GM23338 (cell line): ENCODE results near the gene LIMA1. TPM values are rescaled to one million over a fixed set of nuclear protein-coding genes. Genes with fewer than 3 reads are reported as not detected.

Experiments
- ATAC-seq: fragments of 200-7000 bp; cut with Tn5 transposase; 3 replicates; pipeline ENCODE4 v1.9.1; 2020
- DNase-seq: peaks from one replicate; pipeline ENCODE4 v3.0.0-alpha.2; 2015; ENCODE audit warnings: low spot score
- H2AFZ ChIP-seq: fragments of 200-600 bp; sonication (generic); 2 replicates; pipeline ENCODE4 v1.8.0; 2016; ENCODE audit warnings: antibody characterized with exemption, mild to moderate bottlenecking, moderate library complexity
- H3F3A ChIP-seq: fragments of 200-600 bp; sonication (generic); replicated peaks from 2 replicates; pipeline ENCODE4 v1.8.0; 2017; ENCODE audit warnings: antibody characterized with exemption, mixed run types, low read depth
- H3K27ac ChIP-seq: fragments of 200-600 bp; sonication (generic); 2 replicates; pipeline ENCODE4 v1.6.1; 2016; ENCODE audit warnings: low read depth
- H3K27me3 ChIP-seq: fragments of 200-600 bp; sonication (generic); 2 replicates; pipeline ENCODE4 v1.8.0; 2016; ENCODE audit warnings: mild to moderate bottlenecking, mixed run types, moderate library complexity; ENCODE audit not compliant: insufficient read depth
- H3K36me3 ChIP-seq: fragments of 200-600 bp; sonication (generic); 2 replicates; pipeline ENCODE4 v1.8.0; 2016; ENCODE audit warnings: mild to moderate bottlenecking; ENCODE audit not compliant: insufficient read depth
- H3K4me1 ChIP-seq: fragments of 200-600 bp; sonication (generic); 2 replicates; pipeline ENCODE4 v1.8.0; 2016; ENCODE audit warnings: mild to moderate bottlenecking, moderate library complexity; ENCODE audit not compliant: insufficient read depth
- H3K4me2 ChIP-seq: fragments of 200-600 bp; sonication (generic); 2 replicates; pipeline ENCODE4 v1.7.1; 2017; ENCODE audit warnings: mixed run types
- H3K4me3 ChIP-seq: fragments of 200-600 bp; sonication (generic); 2 replicates; pipeline ENCODE4 v1.6.1; 2016; ENCODE audit warnings: mixed run types
- H3K79me2 ChIP-seq: fragments of 200-600 bp; sonication (generic); replicated peaks from 2 replicates; pipeline ENCODE4 v1.8.0; 2017; ENCODE audit warnings: mild to moderate bottlenecking; ENCODE audit not compliant: insufficient read depth
- H3K9me2 ChIP-seq: fragments of 200-600 bp; sonication (generic); 2 replicates; pipeline ENCODE4 v1.8.0; 2017; ENCODE audit not compliant: insufficient read depth
- H4K20me1 ChIP-seq: fragments of 200-600 bp; sonication (generic); replicated peaks from 2 replicates; pipeline ENCODE4 v1.8.0; 2017; ENCODE audit warnings: mild to moderate bottlenecking; ENCODE audit not compliant: insufficient read depth
- H3K27ac Mint-ChIP-seq: 2 replicates; pipeline ENCODE4 v1.8.0; 2020; ENCODE audit warnings: inconsistent platforms, mild to moderate bottlenecking, moderate library complexity, mixed read lengths
- H3K27me3 Mint-ChIP-seq: 3 replicates; pipeline ENCODE4 v1.8.0; 2022; ENCODE audit warnings: low read depth, mild to moderate bottlenecking, moderate library complexity, mixed read lengths, inconsistent platforms; ENCODE audit not compliant: insufficient read depth, poor library complexity
- H3K36me3 Mint-ChIP-seq: 3 replicates; pipeline ENCODE4 v1.8.0; 2021; ENCODE audit warnings: low read depth, mild to moderate bottlenecking, inconsistent platforms, moderate library complexity, mixed read lengths
- H3K4me1 Mint-ChIP-seq: 3 replicates; pipeline ENCODE4 v1.8.0; 2020; ENCODE audit warnings: mild to moderate bottlenecking, inconsistent platforms, mixed read lengths
- H3K4me3 Mint-ChIP-seq: 3 replicates; pipeline ENCODE4 v1.8.0; 2021; ENCODE audit warnings: moderate library complexity, mild to moderate bottlenecking, inconsistent platforms, mixed read lengths
- H3K9me3 Mint-ChIP-seq: 3 replicates; pipeline ENCODE4 v1.8.0; 2020; ENCODE audit warnings: moderate library complexity, mild to moderate bottlenecking, inconsistent platforms, mixed read lengths
- CREB1 ChIP-seq: fragments of 250-450 bp; sonication (Bioruptor Pico); IDR thresholded peaks from 2 replicates; pipeline ENCODE4 v1.5.0; 2020; ENCODE audit warnings: low read depth, mild to moderate bottlenecking, moderate library complexity
- CTCF ChIP-seq, 2 experiments: fragments of 200-600 bp in 1 of 2; sonication (generic) in 1 of 2; conservative IDR thresholded peaks; 2 replicates each; pipeline versions ENCODE4 v1.5.1 to v1.6.1; 2016 to 2017; ENCODE audit warnings: antibody characterized with exemption in 2 of 2, low read depth in 2 of 2, mild to moderate bottlenecking in 2 of 2, moderate library complexity in 1 of 2
- EZH2 ChIP-seq: fragments of 200-600 bp; sonication (generic); IDR thresholded peaks from one replicate; pipeline ENCODE4 v1.8.0; 2017; ENCODE audit warnings: antibody characterized with exemption, mild to moderate bottlenecking, low read depth; ENCODE audit not compliant: unreplicated experiment
- EZH2phosphoT487 ChIP-seq: fragments of 200-600 bp; sonication (generic); IDR thresholded peaks from one replicate; pipeline ENCODE4 v1.8.1; 2018; ENCODE audit warnings: antibody characterized with exemption; ENCODE audit not compliant: unreplicated experiment
- JUNB ChIP-seq: IDR thresholded peaks from one replicate; pipeline ENCODE4 v1.6.1; 2016; ENCODE audit warnings: antibody characterized with exemption; ENCODE audit not compliant: unreplicated experiment
- NANOG ChIP-seq: IDR thresholded peaks from 2 replicates; pipeline ENCODE4 v1.6.1; 2016; ENCODE audit warnings: antibody characterized with exemption, borderline replicate concordance
- POLR2AphosphoS5 ChIP-seq: IDR thresholded peaks from 2 replicates; pipeline ENCODE4 v1.6.1; 2016; ENCODE audit warnings: antibody characterized with exemption, low read depth
- STAT1 ChIP-seq: IDR thresholded peaks from one replicate; pipeline ENCODE4 v1.6.1; 2016; ENCODE audit warnings: antibody characterized with exemption; ENCODE audit not compliant: unreplicated experiment
- ZNF114 ChIP-seq: fragments of 250-450 bp; sonication (Bioruptor Pico); IDR thresholded peaks from 2 replicates; pipeline ENCODE4 v1.5.0; 2020; ENCODE audit warnings: mild to moderate bottlenecking, moderate library complexity
- ZNF331 ChIP-seq: fragments of 250-450 bp; sonication (Bioruptor Pico); IDR thresholded peaks from 2 replicates; pipeline ENCODE4 v1.5.0; 2020; ENCODE audit warnings: low read depth, mild to moderate bottlenecking, moderate library complexity
- polyA plus RNA-seq: library from polyadenylated mRNA; unstranded; fragments of >200 nt; fragmentation: Nextera tagmentation; extraction: Ambion mirVana; gene quantifications from 2 replicates; pipeline ENCODE4 v1.2.1, GENCODE V29; 2016
- total RNA-seq: library from RNA; depleted of rRNA; stranded (reverse); fragments of >200 nt; shearing (Covaris generic); gene quantifications from 2 replicates; pipeline ENCODE4 v1.2.3, GENCODE V29; 2014
- TF ChIP-seq, protein P1 (sequence below): IDR thresholded peaks from one replicate; pipeline ENCODE4 v1.6.1; 2018; ENCODE audit warnings: antibody characterized with exemption; ENCODE audit not compliant: unreplicated experiment
- TF ChIP-seq, protein P2 (sequence below): IDR thresholded peaks from 2 replicates; pipeline ENCODE4 v1.6.1; 2016; ENCODE audit warnings: antibody characterized with exemption
- TF ChIP-seq, protein P3 (sequence below): fragments of 250-450 bp; sonication (Bioruptor Pico); IDR thresholded peaks from 2 replicates; pipeline ENCODE4 v1.5.0; 2020; ENCODE audit warnings: mild to moderate bottlenecking, moderate library complexity

The LIMA1 gene
- total and polyA plus RNA-seq, 2 experiments from 2014 or later, result 27.7 to 29.6 TPM

DNA sequence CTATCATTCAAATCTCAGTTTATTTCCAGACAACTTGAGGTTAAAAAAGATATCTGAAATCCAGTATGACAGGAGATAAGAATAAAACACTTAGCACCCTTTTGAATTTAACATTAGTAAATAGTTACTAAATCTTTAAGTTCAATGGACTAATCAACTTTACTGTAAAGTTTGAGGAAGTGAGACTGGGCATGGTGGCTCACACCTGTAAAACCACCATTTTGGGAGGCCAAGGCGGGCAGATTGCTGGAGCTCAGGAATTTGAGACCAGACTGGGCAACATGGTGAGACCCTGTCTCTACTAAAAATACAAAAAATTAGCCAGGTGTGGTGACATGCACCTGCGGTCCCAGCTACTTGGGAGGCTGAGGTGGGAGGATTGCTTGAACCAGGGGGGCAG is 75.9 kb downstream of the LIMA1 start:
- Histone ChIP-seq H3K36me3 (peaks cover 6% of the 10 kb centered on the region; the same call in 1 of the 2 replicates), H3K9me2 (no peaks in the 10 kb centered on the region), H3K79me2 (peaks cover 29% of the 10 kb centered on the region; the same call in 1 of the 2 replicates), H4K20me1 (no peaks in the 10 kb centered on the region), H3K27me3 (no peaks in the 10 kb centered on the region), H3K4me1 (peaks cover 24% of the 10 kb centered on the region), H2AFZ (no peak overlapping the region), H3F3A (no peaks in the 10 kb centered on the region; the same call in 1 of the 2 replicates), H3K27ac (no peak overlapping the region), H3K4me2 (no peak overlapping the region), H3K4me3 (no peak overlapping the region)
- Mint-ChIP-seq H3K4me1 (peaks cover 17% of the 10 kb centered on the region), H3K9me3 (no peaks in the 10 kb centered on the region), H3K4me3 (no peak overlapping the region), H3K36me3 (peaks cover 23% of the 10 kb centered on the region; the same call in 2 of the 3 replicates), H3K27me3 (peaks cover 6% of the 10 kb centered on the region), H3K27ac (no peak overlapping the region)
- ATAC-seq (no peak), DNase-seq (no peak)
- no peak for TF ChIP-seq EZH2phosphoT487
- TF ChIP-seq, protein P1, sequence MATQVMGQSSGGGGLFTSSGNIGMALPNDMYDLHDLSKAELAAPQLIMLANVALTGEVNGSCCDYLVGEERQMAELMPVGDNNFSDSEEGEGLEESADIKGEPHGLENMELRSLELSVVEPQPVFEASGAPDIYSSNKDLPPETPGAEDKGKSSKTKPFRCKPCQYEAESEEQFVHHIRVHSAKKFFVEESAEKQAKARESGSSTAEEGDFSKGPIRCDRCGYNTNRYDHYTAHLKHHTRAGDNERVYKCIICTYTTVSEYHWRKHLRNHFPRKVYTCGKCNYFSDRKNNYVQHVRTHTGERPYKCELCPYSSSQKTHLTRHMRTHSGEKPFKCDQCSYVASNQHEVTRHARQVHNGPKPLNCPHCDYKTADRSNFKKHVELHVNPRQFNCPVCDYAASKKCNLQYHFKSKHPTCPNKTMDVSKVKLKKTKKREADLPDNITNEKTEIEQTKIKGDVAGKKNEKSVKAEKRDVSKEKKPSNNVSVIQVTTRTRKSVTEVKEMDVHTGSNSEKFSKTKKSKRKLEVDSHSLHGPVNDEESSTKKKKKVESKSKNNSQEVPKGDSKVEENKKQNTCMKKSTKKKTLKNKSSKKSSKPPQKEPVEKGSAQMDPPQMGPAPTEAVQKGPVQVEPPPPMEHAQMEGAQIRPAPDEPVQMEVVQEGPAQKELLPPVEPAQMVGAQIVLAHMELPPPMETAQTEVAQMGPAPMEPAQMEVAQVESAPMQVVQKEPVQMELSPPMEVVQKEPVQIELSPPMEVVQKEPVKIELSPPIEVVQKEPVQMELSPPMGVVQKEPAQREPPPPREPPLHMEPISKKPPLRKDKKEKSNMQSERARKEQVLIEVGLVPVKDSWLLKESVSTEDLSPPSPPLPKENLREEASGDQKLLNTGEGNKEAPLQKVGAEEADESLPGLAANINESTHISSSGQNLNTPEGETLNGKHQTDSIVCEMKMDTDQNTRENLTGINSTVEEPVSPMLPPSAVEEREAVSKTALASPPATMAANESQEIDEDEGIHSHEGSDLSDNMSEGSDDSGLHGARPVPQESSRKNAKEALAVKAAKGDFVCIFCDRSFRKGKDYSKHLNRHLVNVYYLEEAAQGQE, result no peak
- no peak for TF ChIP-seq NANOG
- TF ChIP-seq, protein P2, sequence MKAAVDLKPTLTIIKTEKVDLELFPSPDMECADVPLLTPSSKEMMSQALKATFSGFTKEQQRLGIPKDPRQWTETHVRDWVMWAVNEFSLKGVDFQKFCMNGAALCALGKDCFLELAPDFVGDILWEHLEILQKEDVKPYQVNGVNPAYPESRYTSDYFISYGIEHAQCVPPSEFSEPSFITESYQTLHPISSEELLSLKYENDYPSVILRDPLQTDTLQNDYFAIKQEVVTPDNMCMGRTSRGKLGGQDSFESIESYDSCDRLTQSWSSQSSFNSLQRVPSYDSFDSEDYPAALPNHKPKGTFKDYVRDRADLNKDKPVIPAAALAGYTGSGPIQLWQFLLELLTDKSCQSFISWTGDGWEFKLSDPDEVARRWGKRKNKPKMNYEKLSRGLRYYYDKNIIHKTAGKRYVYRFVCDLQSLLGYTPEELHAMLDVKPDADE, result no peak
- TF ChIP-seq STAT1, result no peak
- TF ChIP-seq ZNF114 (CRISPR knock-in tag), result no peak
- TF ChIP-seq, protein P3, sequence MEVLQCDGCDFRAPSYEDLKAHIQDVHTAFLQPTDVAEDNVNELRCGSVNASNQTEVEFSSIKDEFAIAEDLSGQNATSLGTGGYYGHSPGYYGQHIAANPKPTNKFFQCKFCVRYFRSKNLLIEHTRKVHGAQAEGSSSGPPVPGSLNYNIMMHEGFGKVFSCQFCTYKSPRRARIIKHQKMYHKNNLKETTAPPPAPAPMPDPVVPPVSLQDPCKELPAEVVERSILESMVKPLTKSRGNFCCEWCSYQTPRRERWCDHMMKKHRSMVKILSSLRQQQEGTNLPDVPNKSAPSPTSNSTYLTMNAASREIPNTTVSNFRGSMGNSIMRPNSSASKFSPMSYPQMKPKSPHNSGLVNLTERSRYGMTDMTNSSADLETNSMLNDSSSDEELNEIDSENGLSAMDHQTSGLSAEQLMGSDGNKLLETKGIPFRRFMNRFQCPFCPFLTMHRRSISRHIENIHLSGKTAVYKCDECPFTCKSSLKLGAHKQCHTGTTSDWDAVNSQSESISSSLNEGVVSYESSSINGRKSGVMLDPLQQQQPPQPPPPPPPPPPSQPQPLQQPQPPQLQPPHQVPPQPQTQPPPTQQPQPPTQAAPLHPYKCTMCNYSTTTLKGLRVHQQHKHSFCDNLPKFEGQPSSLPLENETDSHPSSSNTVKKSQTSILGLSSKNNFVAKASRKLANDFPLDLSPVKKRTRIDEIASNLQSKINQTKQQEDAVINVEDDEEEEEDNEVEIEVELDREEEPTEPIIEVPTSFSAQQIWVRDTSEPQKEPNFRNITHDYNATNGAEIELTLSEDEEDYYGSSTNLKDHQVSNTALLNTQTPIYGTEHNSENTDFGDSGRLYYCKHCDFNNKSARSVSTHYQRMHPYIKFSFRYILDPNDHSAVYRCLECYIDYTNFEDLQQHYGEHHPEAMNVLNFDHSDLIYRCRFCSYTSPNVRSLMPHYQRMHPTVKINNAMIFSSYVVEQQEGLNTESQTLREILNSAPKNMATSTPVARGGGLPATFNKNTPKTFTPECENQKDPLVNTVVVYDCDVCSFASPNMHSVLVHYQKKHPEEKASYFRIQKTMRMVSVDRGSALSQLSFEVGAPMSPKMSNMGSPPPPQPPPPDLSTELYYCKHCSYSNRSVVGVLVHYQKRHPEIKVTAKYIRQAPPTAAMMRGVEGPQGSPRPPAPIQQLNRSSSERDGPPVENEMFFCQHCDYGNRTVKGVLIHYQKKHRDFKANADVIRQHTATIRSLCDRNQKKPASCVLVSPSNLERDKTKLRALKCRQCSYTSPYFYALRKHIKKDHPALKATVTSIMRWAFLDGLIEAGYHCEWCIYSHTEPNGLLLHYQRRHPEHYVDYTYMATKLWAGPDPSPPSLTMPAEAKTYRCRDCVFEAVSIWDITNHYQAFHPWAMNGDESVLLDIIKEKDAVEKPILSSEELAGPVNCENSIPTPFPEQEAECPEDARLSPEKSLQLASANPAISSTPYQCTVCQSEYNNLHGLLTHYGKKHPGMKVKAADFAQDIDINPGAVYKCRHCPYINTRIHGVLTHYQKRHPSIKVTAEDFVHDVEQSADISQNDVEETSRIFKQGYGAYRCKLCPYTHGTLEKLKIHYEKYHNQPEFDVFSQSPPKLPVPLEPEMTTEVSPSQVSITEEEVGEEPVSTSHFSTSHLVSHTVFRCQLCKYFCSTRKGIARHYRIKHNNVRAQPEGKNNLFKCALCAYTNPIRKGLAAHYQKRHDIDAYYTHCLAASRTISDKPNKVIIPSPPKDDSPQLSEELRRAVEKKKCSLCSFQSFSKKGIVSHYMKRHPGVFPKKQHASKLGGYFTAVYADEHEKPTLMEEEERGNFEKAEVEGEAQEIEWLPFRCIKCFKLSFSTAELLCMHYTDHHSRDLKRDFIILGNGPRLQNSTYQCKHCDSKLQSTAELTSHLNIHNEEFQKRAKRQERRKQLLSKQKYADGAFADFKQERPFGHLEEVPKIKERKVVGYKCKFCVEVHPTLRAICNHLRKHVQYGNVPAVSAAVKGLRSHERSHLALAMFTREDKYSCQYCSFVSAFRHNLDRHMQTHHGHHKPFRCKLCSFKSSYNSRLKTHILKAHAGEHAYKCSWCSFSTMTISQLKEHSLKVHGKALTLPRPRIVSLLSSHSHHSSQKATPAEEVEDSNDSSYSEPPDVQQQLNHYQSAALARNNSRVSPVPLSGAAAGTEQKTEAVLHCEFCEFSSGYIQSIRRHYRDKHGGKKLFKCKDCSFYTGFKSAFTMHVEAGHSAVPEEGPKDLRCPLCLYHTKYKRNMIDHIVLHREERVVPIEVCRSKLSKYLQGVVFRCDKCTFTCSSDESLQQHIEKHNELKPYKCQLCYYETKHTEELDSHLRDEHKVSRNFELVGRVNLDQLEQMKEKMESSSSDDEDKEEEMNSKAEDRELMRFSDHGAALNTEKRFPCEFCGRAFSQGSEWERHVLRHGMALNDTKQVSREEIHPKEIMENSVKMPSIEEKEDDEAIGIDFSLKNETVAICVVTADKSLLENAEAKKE (CRISPR knock-in tag), result no peak
- TF ChIP-seq POLR2AphosphoS5, result no peak
- no peak for TF ChIP-seq CREB1
- TF ChIP-seq ZNF331 (CRISPR knock-in tag), result no peak
- no peak for TF ChIP-seq CTCF (conservative IDR thresholded peaks at IDR 0.05; ENCODE audit: low read depth in 2 of 2)
- TF ChIP-seq JUNB, result no peak
- TF ChIP-seq EZH2, result no peak
